Middle frontal gyrus (tissue), 1 donor: ENCODE measurements around the gene WDR17.

ENCODE experiments used
- DNase-seq: peaks from one replicate; pipeline ENCODE4 v3.0.0-alpha.2; 2015; ENCODE audit warnings: low spot score; ENCODE audit errors: extremely low spot score

Gene WDR17

DNA sequence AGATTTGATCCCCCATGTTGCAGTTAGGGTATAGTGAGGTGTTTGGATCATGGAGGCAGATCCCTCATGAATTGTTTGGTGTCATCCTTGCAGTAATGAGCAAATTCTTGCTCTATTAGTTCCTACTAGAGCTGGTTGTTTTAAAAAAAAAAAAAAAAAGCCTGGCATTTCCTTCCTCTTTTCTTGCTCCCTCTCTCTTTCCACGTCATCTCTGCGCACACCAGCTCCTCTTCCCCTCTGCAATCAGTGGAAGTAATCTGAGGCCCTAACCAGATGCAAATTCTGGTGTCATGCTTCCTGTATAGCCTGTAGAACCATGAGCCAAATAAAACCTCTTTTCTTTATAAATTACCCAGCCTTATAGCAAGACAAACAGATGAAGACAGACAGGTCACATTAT lies 24.5 kb downstream of the WDR17 start:
- DNase-seq = no peak

DNA sequence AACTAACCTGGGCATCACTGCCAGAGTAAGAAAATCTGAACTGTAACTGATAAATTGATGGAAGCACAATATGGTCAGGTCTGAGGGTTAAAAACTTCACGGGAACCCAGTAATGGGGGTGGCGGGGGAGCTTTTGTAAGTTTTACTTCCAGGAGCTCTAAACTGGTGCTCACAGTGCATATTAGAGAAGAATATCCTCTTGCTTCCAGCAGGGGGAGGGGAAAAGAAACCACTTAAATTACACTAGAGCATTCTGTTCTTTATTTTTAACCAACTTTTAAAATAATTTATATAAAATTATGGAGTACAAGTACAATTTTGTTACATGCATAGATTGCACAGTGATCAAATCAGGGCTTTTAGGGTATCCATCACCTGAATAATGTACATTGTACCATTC lies 33.7 kb downstream of the WDR17 start:
- DNase-seq = no peak

DNA sequence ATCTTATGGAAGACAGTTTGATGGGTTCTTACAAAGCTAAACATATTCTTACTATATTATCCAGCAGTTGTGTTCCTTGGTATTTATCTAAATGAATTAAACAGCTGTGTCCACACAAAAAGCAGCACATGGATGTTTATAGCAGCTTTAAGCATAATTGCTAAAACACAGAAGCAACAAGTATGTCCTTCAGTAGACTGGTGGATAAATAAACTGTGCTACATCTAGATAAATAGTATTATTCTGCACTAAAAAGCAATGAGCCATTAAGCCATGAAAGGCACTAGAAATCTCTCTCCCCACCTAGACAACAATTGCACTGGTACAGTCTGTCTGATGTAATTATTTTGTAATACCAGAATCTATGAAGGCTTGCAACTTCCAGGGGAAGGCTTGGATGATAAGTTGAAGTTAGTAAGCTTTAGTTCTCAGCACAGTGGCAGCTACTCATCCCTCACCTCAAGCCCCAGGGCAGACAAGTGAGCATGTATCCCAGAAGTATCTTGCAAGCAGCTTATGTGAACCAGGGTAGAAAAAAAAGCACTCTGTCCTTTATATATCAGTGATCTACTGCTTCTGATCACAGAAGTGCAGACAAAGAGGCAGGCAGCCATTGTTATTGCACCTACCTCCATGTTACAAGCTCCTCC lies 36.9 kb downstream of the WDR17 start:
- DNase-seq = no peak

DNA sequence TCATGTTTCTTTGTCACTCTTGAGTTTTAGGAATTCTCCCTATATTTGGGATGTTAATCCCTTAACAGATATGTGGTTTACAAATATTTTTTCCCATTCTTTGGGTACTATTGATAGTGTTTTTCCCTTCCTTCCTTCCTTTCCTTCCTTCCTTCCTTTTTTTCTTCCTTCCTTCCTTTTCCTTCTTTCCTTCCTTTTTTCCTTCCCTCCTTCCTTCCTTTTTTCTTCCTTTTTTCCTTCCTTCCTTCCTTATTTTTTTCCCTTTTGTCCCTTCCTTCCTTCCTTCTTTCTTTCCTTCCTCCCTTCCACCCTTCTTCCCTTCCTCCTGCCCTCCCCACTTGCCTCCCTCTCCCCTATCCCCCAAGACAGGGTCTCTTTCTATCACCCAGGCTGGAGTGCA lies 42.1 kb downstream of the WDR17 start:
- no peak for DNase-seq

DNA sequence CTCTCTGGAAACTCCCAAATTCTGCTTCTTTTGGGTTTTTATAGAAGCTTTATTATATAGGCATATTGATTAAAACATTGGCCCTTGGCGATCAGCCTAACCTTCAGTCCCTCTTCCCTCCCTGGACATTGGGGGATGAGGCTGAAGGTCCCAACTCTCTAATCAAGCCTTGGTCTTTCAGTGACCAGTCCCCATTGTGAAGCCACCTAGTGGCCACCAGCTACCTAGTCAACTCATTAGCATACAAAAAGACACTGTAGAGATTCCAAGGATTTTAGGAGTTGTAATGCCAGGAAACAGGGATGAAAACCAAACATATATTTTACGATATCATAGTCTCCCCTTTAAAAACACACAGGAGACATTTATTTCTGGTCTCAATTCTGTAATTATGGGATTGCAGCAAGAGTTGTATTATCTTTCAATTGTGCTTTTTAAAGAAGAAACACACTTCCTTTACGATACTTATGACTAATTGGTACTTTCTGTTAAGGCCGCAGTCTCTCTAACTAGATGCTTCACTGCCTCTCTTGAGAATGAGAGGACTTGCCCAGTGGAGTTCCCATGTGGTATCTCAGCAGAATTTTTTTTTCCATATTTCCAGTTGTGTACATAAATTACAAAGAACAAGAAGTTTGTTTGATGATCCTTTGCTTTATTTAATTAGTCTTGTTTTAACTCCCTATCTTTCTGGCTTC lies 58.2 kb downstream of the WDR17 start:
- no peak for DNase-seq

DNA sequence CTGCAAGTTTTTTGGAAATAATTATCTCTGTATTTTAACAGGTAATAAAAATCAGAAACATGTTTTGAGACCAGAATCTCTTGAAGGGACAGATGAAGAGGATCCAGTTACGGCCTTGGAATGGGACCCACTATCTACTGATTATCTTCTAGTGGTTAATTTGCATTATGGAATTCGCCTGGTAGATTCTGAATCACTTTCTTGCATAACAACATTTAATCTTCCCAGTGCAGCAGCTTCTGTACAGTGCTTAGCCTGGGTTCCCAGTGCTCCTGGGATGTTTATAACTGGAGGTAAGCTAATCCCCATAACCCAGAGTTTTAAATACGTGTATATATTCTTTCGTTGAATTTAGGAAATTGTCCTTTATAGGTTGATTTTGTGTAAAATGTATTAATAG lies 59.4 kb downstream of the WDR17 start:
- DNase-seq = no peak

DNA sequence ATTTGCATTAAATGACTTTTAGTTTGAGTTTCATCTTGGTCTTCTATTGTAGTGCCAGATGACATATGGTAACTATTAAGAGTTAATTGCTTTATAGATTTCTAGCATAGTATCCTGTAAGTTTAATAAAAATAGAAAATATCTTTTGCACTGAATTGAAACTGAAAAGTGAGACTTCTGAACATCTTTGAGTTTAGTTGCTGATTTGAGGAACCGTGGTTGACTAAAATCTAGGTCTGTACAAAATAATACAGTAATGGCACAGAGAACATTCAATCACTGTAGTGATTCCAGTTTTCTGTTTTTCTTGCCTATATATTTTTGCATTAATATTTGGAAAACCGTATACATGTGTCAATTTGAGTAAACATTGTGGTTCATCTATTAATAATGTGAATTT lies 69.0 kb downstream of the WDR17 start:
- no peak for DNase-seq

DNA sequence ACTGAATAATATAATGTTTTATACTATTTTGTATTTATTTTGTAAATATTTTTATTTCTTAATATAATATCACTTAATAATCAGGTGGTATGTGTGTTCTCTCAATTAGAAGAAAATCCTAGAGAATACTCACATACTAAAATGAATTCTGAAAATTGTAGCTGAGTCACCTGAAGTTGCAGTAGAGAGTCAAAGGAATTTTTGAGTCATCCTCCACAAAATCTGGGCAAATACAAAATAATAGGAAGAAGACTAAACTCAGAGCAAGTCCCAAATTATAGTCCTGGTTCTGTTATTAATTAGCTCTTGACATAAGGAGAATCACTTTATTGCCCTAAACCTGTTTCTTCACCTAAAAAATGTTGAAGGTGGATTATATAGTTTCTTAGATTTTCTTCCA lies 72.0 kb downstream of the WDR17 start:
- no peak for DNase-seq

DNA sequence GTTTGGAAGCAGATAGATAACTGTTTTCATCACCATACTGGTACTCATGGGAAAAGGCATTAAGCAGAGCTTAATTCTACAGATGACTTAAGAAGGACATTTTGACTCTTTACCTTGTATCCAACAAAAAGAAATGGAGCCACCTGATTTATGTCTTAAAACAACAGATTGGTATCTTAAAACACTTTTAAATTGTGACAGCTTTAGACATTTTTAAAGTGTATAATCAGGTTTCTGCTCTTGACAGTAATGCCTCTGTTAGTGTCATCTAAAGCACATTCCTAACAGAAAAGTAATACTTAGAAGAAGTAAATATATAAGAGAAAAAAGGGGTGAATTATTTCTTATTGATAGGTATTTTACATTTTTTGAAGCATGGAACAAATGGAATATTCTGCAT lies 73.9 kb downstream of the WDR17 start:
- no peak for DNase-seq

DNA sequence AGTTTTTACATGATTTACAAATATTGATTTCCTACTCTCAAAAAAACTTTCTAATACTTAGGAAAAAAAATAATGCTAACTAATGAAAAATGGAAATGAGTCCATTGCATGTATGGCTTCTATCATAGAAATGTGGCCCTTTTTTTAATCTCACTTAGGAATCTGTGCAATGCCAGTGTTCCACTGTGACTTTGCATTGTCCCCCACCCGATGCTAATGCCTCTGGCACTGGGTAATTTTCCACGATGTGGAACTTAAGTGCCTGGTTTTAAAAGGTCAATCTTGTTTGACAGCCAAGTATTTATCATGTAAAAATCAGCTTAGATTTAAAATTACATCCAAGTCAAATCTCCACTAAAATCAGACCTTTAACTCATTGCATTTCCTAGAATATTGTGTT lies 76.6 kb downstream of the WDR17 start:
- DNase-seq = no peak

DNA sequence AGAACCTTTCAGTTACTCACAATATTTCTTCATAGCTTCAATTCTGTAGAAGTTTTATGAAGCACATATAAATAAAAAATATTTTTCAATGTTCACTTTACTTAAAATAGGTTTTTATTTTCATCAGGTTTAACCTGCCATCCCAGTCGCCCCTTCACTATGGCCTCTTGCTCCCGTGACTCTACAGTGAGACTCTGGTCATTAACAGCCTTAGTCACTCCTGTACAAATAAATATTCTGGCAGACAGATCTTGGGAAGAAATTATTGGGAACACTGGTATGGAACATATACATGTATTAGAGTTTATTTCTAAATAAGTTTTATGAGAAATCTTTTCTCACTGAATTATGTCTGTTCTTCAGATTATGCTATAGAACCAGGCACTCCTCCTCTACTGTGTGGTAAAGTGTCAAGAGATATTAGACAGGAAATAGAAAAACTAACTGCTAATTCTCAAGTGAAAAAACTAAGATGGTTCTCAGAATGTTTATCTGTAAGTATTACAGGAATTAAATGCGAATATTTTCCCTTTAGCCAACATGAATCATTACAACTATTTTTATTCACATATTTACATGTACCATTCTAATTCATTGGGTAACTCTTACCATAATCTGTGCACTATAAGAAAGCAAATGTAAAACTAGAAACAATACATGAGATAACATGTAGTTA lies 84.2 kb downstream of the WDR17 start:
- no peak for DNase-seq

DNA sequence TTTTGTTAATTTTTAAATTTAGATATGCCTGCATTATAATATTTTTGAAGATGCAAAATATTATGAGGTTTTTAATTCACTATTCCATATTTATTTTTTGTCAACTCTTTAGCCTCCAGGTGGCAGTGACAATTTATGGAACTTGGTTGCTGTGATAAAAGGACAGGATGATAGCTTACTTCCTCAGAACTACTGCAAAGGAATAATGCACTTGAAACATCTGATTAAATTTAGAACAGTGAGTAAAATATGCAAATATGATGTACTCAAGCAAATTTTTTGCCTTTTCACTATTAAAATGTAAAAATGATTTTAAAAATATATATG lies 84.7 kb downstream of the WDR17 start:
- no peak for DNase-seq

DNA sequence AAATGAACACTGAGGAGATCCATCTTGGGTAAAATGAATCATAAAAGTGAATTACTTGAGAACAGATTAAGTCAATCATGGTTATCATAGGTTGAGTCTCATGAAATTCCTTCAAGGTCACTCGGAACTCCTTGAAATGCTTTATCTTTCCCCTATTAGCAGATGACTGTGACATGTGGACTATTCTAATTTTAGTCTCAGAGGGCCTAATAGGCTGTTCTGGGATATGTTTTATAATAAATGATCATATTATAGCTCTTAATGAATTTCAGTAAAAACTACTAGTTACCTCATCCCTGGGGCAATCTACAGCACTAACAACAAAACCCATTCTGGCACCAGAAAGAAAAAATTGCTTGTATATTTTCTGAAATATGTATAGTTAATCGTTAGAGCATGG lies 85.1 kb downstream of the WDR17 start:
- DNase-seq = no peak

DNA sequence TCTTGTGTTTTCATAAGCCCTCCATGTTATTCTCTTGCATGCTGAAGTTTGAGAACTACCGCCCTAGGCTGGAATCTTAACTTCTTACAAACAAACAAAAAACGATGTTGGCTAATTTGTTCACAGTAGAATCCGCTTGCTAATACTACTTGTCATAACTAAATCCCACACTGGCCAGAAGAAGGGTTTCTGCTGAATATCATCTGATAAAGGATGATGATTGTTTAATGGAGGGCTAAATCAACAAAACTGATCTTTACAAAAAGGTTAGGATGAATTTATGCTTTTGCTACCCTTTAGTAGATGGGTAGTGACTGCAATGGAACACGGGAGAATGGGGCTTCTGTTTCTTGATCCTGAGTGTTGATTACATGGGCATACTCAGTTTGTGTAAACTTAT lies 87.5 kb downstream of the WDR17 start:
- DNase-seq = no peak

DNA sequence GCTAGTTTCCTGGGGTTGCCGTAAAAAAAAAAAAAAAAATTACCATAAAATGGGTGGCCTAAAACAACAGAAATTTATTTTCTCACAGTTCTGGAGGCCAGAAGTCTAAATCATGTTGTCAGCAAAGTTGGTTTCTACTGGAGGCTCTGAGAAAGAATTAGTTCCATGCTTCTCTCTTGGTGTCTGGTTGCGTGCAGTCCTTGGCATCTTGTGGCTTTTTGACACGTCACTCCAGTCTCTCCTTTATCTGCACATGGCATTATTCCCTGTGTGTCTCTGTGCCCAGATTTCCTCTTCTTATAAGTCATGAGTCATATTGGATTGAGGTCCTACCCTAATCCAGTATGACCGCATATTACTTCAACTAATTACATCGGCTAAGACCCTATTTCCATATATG lies 91.0 kb downstream of the WDR17 start:
- DNase-seq = no peak

DNA sequence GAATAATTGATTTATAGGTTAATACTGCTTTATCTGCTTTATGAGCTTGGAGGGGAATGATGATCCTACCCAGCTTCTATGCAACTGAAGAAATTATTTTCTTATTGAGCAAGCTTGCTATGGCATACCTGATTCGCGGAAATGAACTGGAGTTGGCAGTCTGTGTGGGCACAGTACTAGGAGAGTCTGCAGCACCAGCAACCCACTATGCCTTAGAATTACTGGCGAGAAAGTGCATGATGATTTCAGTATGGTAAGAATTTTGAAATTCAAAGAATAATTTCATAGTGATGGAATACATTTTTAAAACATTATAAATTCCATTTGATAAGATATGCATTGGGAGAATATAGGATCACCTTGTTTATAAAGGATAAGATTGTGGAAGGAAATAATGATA lies 97.4 kb downstream of the WDR17 start:
- no peak for DNase-seq

DNA sequence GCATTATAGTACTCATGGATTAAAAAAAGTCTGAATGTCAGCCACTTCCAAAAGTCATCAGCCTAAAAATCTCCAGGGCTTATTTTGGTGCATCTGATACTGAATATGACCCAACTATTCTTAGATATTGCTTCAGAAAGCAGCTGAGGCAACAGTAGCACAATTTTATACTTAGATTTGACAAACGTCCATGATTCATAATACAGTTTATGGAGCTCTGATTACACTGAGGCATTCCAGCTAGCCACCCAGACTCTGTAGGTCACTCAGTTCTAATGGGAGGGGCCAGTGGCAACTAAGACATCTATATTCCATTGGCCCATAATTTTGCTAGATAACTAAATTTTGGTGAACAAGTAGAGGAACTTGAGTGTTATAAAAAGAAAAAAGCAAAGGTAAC lies 119.4 kb downstream of the WDR17 start:
- no peak for DNase-seq

DNA sequence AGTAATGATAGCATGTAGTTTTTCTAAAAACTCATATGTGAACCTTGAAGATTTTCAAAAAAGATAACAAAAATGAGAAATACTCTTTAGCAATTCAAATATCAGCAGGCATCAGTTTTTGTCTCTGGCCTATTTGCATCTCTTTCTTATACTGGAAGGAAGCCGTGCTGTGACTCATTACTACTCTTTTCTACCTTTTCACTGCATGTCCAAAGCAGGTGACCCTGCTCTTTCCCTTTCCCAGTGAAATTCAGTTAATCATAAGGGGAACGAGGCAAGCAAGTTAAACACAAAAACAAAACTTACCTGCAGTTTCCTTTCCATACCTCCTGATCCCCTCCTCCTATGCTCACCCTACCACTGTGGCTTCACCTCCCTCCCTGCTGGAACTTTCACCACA lies 120.4 kb downstream of the WDR17 start:
- DNase-seq = no peak

DNA sequence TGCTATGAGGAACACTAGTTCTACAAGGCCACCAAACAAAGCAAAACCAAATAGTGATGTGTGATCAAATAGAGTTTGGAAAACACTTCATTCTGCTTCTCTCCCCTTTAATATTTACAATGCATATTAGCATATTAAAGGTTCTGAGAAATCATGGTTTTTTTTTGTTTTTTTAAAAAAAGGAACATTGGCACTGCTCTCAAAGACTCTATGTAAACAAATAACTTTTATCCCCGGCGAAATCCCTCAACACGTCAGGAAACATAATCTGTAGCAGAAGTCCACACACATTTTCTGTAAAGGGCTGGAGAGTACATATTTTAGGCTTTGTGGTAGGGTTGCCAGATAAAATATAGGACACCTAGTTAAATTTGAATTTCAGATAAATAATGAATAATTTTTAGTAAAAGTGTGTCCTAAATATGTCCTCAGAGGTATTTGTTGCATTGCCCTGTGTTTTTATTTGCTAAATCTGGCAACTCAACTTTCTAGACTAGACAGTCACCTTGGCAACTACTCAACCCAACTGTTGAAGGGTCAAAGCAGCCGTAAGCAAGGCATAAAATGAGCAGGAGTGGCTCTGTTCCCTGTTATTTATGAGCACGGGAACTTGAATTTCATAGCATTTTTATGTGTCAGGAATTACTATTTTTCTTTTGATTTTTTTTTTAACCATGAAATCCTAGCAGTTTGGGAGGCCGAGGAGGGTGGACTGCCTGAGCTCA lies 121.2 kb downstream of the WDR17 start:
- DNase-seq = no peak

DNA sequence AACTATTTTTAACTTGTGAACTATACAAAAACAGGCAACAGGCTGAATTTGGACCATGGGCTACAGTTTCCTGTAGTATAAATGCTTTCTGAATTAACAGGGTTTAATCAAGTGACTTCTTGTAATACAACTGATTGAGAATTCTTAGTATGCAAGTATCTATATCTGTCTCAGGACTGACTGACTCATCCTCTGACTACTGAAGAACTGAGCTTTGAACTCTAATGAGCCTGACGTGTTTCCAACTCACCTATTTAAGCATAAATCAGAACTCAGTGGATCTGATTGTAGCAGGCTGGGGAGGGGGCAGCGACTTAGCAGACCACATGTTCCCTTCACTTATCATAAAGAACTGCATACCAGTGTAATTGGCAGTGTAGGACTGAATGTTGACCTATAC lies 122.0 kb downstream of the WDR17 start:
- no peak for DNase-seq

DNA sequence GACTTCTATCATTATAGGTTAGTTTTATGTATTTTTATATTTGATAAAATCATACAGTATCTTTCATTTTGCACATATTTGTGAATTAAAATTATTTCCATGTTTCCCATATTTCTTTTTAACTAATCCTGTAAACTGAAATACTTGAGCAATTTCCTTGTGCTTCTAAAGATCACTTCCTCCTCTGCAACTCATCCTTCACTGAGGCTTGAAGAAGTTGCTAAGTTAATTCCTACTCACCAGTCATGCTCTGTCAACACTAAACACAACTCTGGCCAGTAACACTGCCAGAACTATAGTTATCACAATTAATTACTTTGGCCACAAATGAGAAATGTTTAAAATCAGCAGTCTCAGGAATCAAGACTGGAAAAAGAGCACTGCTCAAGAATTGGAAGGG lies 123.0 kb downstream of the WDR17 start:
- DNase-seq = no peak
